Ureter (tissue), 1 donor: ENCODE results near the gene IL17RD. TPM values are rescaled to one million over a fixed set of nuclear protein-coding genes. Genes with fewer than 3 reads are reported as not detected.

Source experiments
- DNase-seq: peaks from one replicate; pipeline ENCODE4 v3.0.0-alpha.2; 2020; ENCODE audit warnings: low spot score
- total RNA-seq: library from RNA; stranded (reverse); gene quantifications from one replicate; pipeline ENCODE4 v1.2.4, GENCODE V29; 2023
- donor health status: DM: yes; HTN: yes; CAD: no.

The IL17RD gene
- total RNA-seq, 1 donor from 2014 or later: 5.4 TPM

DNA sequence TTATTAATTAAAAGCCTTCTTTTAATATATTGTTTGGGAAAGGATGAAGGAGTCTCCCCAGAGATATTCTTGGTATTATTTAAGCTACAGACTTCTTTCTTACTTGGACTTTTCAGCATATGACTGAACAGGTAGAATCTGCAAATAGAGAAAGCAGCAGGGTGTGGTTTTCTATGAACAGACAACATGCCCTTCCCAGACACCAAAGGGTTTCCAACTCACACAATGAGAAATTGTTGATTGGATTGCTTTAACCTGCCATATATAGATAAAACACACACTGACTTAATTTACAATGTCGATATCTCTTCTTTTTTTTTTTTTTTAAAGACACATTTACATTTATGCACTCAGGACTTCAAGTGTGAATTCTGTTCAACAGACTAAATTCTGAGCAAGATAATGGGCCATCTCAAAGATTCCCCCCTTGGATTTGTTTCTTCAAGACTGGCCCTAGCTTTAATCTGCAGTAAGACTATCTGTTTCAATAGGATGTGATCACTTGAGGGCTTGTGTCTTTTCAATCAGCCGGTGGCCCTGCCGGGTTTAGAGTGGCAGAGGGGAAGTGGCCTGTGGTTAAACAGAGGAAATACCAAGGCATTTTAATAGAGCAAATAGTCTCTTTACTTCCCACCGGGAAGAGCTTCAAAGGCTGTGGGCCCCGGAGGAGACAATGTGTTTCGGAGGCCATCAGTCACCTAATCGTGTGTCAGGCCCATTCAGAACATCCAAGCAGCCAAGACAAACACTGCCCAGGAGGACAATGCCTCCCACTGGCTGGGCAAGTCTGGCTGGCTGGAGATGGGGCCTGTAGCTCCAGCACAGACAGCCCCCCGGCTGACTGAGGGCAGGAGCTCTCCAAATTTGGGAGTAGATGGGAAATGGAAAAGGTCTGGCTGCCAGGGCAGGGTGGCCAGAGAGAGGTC lies 6.1 kb downstream of the IL17RD start:
- no peak for DNase-seq

- DNase-seq: no peak
Observed at GRCh38 chr3:57158325-57158724, 6.8 kb downstream of the IL17RD start.

DNA sequence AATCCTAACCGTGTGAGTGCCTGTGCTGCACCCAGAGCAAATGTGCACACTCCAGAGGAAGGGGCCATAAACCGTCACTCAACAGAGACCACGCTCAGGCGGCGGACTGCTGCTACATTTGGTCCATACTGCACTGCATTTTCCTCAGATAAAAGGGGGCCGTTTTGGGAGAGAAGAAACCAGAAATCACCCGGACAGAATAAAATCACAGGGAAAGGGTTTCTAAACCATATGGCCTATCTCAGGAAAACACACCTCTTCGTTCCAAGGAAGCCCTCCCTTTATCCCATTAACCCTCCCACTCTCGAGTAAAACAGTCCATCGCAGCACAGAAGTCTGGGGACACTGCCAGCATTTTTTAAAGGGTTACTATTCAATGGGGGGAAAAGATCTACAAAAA lies 7.6 kb downstream of the IL17RD start:
- DNase-seq: no peak

GRCh38 chr3:57155310-57155643 lies 9.9 kb downstream of the IL17RD start:
- no peak for DNase-seq

DNA sequence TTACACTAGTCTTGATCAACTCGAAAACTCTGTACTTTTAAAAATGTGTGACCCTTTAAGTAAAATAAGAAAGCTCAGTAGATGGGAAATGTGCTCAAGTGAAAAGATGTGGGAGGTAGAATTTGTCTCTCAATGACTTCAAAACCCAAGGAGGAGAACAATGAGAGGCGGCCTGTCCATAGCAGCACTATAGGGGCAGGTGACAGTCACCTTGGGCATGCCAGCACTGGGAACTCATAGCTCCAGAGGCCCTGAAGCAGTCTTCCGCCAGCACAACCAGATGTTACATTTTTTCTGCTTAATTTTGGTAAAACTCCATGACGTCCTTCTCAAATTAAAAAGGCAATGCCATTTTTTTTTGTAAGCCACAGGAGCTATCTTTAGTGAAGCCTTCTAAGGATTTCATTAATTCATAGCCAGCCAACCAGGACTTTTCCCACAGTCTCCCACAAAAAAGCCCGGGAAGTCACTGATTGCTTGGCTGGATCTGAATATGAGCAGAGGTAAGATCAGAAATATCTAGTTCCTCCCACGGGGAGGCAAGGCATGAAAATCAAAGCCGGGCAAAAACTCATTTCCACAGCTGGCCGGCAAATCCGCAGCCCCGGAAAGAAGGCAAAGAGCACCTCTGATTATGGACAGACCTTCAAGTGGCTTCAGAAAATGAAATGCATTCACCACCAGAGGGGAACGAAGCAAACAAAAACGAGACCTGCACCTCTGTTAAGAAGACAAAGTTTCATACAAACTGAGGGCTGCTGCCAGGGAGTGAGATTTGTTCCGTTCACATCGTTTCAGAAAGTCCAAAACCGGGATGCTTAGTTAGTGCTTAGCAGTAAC lies 10.5 kb downstream of the IL17RD start:
- no peak for DNase-seq

DNA sequence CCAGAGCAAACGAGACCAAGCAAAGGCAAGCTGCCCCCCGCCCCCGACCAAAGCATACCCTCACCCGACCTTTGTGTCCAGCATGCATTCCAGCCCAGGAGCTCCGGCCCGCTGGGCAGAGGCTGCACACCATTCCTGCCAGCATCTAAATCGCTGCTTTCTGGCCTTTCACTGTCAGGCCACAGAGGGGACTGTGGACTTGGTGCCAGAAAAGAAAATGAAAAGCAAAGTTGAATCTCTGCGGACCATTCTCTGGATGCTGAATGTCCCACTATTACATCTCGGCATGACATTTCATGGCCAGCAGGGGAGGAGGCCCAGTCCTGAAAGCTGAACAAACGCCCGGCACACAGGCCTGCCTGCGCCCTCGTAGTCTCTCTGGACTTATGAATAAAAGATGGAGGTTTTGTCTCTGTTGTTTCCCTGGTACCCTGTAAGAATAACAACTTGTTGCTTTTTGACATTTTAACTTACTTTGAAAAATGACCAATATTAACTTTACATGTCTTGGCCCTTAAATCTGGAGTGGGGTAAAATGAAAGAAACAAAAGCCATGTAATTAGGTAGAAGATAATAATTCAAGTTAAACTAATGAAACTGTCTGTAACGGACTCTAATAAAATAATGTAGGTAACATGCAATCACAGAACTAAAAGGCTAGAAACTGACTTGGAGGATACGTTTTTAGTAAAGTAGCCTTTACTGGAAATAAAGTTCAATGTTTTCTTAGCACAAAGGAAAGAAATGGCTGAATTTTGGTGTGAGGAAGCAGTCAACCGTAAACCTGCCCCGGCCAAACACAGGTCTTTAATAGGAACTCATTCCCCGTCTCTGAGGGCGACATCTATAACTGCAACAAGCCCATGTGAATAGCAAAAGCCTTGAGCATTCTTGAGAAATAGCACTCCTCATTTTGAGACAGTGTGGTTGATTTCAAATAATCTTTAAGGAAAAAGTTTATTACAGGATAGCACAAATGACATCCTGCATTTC lies 12.7 kb downstream of the IL17RD start:
- DNase-seq: no peak

- no peak for DNase-seq
Observed at GRCh38 chr3:57151749-57152148, 13.4 kb downstream of the IL17RD start.

DNA sequence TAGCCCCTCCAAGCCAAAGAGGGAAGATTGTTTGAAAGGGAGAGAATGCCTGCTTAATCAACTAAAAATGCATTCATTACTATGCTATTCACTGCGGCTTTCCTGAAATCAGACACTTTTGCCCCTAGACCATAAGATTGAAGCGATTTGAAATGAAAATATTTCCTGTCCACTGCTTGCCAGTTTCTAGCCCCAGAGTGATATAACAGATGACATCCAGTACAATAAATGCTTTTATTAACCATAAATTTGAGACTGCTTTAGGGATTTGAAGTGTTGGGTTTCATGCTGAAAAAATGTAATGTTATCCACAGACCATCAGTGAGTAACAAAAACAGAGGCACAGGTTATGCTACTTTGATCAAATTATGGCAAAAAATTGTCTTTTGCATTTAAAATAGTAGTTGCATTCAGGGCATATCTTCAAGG lies 14.1 kb downstream of the IL17RD start:
- DNase-seq: no peak

GRCh38 chr3:57150113-57150581 lies 15.0 kb downstream of the IL17RD start:
- no peak for DNase-seq

DNA sequence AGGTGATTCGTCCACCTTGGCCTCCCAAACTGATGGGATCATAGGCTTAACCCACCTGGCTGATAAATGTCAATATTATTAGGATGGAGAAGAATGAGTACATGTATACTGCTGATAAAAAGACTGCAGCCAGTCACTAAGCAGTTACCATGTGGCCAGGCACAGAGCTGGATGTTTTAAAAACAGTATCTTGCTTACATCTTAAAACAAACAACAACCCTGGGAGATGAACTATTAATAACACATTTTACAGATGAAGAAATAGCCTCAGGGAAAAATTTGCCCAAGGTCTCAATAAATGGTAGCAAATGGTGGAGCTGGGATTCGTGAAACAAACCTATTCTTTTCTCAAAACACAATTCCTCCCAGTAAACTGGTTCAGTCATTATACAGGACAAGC lies 18.1 kb downstream of the IL17RD start:
- DNase-seq: no peak

DNA sequence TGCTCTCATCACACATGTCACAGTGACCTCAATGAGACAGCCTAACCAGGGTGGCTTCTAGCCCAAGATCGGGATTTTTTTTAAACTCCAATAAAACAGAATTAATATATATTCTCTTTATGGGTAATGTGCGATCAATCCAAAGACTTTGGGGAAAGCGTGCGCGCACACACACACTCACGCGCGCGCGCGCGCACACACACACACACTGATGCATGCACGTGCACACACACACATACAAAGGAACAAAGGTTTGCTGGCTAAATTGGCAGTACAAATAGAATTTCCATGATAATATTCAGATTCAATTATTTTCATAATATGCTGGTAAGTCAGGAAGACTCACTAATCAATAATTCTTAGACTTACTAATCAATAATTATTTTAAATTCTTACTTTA lies 19.3 kb downstream of the IL17RD start:
- no peak for DNase-seq

GRCh38 chr3:57144952-57145351 lies 20.2 kb downstream of the IL17RD start:
- DNase-seq: no peak

- no peak for DNase-seq
Observed at GRCh38 chr3:57143886-57144459, 21.2 kb downstream of the IL17RD start.

GRCh38 chr3:57142411-57142723 lies 22.8 kb downstream of the IL17RD start:
- no peak for DNase-seq

- no peak for DNase-seq
Observed at GRCh38 chr3:57141719-57142410, 23.3 kb downstream of the IL17RD start.

GRCh38 chr3:57140894-57141293 lies 24.3 kb downstream of the IL17RD start:
- no peak for DNase-seq

DNA sequence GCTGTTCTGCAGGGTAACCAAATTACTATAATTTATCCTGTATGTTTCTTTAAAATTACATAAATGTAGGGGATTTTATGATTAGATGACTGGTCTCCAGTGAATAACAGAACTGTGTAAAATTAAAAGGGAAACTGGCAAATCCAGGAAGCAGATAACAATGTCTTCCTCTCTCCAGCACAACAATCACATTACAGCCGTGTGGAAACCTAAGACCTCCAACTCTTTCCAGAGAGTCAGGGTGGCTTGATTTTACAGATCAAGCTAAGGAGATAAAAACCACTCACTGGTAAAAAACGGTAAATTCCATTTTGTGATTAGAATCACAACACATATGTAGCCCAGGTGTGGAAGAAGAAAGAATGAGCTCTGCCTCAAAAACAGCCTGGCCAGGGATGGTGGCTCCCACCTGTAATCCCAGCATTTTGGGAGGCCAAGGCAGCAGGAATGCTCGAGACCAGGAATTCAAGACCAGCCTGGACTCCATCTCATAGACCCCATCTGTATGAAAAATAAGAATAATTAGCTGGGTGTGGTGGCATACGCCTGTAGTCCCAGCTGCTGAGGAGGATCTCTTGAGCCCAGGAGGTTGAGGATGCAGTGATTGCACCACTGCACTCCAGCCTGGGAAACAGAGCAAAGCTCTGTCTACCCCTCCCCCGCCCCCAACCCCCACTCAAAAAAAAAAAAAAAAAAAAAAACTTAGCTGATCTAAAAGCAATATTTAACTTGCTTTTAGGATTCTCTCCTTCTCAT lies 29.0 kb downstream of the IL17RD start:
- DNase-seq: no peak

GRCh38 chr3:57133157-57133556 lies 32.0 kb downstream of the IL17RD start:
- no peak for DNase-seq

- DNase-seq: no peak
Observed at GRCh38 chr3:57132674-57133073, 32.5 kb downstream of the IL17RD start.

DNA sequence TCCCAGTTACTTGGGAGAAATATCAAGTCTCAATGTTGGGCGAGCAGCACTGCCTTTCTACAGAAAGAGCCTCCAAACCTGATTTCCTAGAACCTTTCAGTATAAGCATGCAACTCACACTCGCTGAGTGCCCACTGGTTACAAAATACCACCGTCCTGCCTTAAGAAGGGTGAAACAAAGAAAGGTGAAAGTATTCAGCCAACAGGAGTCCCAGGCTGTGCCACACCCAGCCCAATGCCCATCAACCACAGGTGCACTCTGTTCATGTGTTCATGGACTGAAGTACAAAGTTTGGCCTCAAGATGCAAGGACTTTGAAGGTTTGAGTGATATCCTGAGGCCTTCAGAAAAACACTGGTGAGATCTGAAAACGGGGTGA lies 34.0 kb downstream of the IL17RD start:
- no peak for DNase-seq
